Neural progenitor cell (in vitro differentiated cells): ENCODE results near the gene CHRM5. TPM values are rescaled to one million over a fixed set of nuclear protein-coding genes. Genes with fewer than 3 reads are reported as not detected.

Experiments
- DNase-seq: peaks from one replicate; pipeline ENCODE4 v3.0.0-alpha.2; 2016; ENCODE audit warnings: low spot score
- H2AFZ ChIP-seq: fragments of 200-600 bp; sonication (generic); replicated peaks from 2 replicates; pipeline ENCODE4 v1.6.1; 2016; ENCODE audit warnings: antibody characterized with exemption
- H3F3A ChIP-seq: fragments of 200-600 bp; sonication (generic); 2 replicates; pipeline ENCODE4 v1.6.1; 2016; ENCODE audit warnings: antibody characterized with exemption, low read depth
- H3K27ac ChIP-seq: fragments of 200-600 bp; sonication (generic); 2 replicates; pipeline ENCODE4 v1.5.1; 2016; ENCODE audit warnings: mild to moderate bottlenecking
- H3K27me3 ChIP-seq: fragments of 200-600 bp; sonication (generic); 2 replicates; pipeline ENCODE4 v1.6.1; 2016; ENCODE audit warnings: mild to moderate bottlenecking, moderate library complexity
- H3K36me3 ChIP-seq: fragments of 200-600 bp; sonication (generic); 2 replicates; pipeline ENCODE4 v1.5.1; 2016
- H3K4me1 ChIP-seq: fragments of 200-600 bp; sonication (generic); 2 replicates; pipeline ENCODE4 v1.6.1; 2016; ENCODE audit warnings: mixed run types
- H3K4me2 ChIP-seq: fragments of 200-600 bp; sonication (generic); 2 replicates; pipeline ENCODE4 v1.6.1; 2016
- H3K4me3 ChIP-seq: fragments of 200-600 bp; sonication (generic); 2 replicates; pipeline ENCODE4 v1.5.1; 2016
- H3K79me2 ChIP-seq: fragments of 200-600 bp; sonication (generic); 2 replicates; pipeline ENCODE4 v1.6.1; 2016; ENCODE audit warnings: low read depth
- H3K9ac ChIP-seq: fragments of 200-600 bp; sonication (generic); 2 replicates; pipeline ENCODE4 v1.6.1; 2016
- H3K9me3 ChIP-seq: fragments of 200-600 bp; sonication (generic); 2 replicates; pipeline ENCODE4 v1.5.1; 2016; ENCODE audit warnings: low read depth
- H4K20me1 ChIP-seq: fragments of 200-600 bp; sonication (generic); 2 replicates; pipeline ENCODE4 v1.6.1; 2016; ENCODE audit warnings: low read depth
- H3K27ac Mint-ChIP-seq: 3 replicates; pipeline ENCODE4 v1.8.0; 2021; ENCODE audit warnings: mixed read lengths
- H3K27me3 Mint-ChIP-seq: 2 replicates; pipeline ENCODE4 v1.8.0; 2022; ENCODE audit warnings: low read depth, mild to moderate bottlenecking, inconsistent platforms, moderate library complexity, mixed read lengths; ENCODE audit not compliant: insufficient read depth
- H3K36me3 Mint-ChIP-seq: 3 replicates; pipeline ENCODE4 v1.8.0; 2021; ENCODE audit warnings: mixed read lengths
- H3K4me1 Mint-ChIP-seq: 3 replicates; pipeline ENCODE4 v1.8.0; 2021; ENCODE audit warnings: mixed read lengths
- H3K4me3 Mint-ChIP-seq: 3 replicates; pipeline ENCODE4 v1.8.0; 2021; ENCODE audit warnings: mild to moderate bottlenecking, moderate library complexity, mixed read lengths
- H3K9me3 Mint-ChIP-seq: 3 replicates; pipeline ENCODE4 v1.8.0; 2020; ENCODE audit warnings: mixed read lengths
- EZH2 ChIP-seq: fragments of 200-600 bp; sonication (generic); IDR thresholded peaks from 2 replicates; pipeline ENCODE4 v1.6.1; 2017; ENCODE audit warnings: antibody characterized with exemption, mild to moderate bottlenecking, moderate library complexity
- EZH2phosphoT487 ChIP-seq: fragments of 200-600 bp; sonication (generic); IDR thresholded peaks from 2 replicates; pipeline ENCODE4 v1.6.1; 2017; ENCODE audit warnings: antibody characterized with exemption
- total RNA-seq: library from RNA; depleted of rRNA; stranded (reverse); fragments of >200 nt; gene quantifications from 2 replicates; pipeline ENCODE4 v1.2.3, GENCODE V29; 2015; ENCODE audit warnings: low replicate concordance
- TF ChIP-seq, protein P1 (sequence below): fragments of 200-600 bp; sonication (generic); IDR thresholded peaks from 2 replicates; pipeline ENCODE4 v1.5.1; 2017; ENCODE audit warnings: antibody characterized with exemption, mild to moderate bottlenecking

CHRM5 gene
- total RNA-seq, 1 donor from 2014 or later = not detected

DNA sequence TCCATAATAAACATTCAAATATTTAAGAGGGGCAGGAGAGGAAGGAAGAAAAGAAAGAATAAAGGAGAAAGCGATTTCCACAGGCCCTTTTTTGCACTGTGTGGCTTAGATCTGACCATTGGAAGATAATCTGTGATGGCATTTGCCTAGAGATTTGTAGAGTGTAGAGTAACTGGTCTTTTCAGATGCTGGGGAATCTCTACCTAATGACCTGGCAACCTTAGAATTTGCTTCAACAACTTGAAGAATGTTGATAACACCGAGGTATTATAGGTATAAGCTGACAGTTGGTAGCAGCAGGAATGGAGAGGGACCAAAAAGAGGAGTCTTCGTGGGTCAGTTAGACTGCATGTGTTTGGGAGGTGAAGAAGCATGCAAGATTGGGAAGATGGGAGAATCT, 91.6 kb downstream of the CHRM5 start:
- no peaks in the 10 kb centered on the region for H4K20me1 ChIP-seq
- H3K4me2 ChIP-seq = no peak overlapping the region
- no peaks in the 10 kb centered on the region for H3K27me3 ChIP-seq
- no peaks in the 10 kb centered on the region for H3F3A ChIP-seq
- Mint-ChIP-seq H3K4me1 (peaks cover 3% of the 10 kb centered on the region), H3K9me3 (no peaks in the 10 kb centered on the region), H3K27ac (no peak overlapping the region), H3K36me3 (no peaks in the 10 kb centered on the region), H3K27me3 (peaks cover 2% of the 10 kb centered on the region), H3K4me3 (no peak overlapping the region)
- no peaks in the 10 kb centered on the region for H3K79me2 ChIP-seq
- TF ChIP-seq, protein P1, sequence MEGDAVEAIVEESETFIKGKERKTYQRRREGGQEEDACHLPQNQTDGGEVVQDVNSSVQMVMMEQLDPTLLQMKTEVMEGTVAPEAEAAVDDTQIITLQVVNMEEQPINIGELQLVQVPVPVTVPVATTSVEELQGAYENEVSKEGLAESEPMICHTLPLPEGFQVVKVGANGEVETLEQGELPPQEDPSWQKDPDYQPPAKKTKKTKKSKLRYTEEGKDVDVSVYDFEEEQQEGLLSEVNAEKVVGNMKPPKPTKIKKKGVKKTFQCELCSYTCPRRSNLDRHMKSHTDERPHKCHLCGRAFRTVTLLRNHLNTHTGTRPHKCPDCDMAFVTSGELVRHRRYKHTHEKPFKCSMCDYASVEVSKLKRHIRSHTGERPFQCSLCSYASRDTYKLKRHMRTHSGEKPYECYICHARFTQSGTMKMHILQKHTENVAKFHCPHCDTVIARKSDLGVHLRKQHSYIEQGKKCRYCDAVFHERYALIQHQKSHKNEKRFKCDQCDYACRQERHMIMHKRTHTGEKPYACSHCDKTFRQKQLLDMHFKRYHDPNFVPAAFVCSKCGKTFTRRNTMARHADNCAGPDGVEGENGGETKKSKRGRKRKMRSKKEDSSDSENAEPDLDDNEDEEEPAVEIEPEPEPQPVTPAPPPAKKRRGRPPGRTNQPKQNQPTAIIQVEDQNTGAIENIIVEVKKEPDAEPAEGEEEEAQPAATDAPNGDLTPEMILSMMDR = no peak
- no peak for TF ChIP-seq EZH2phosphoT487
- no peak overlapping the region for H2AFZ ChIP-seq
- H3K4me1 ChIP-seq = no peaks in the 10 kb centered on the region
- no peak for DNase-seq
- no peaks in the 10 kb centered on the region for H3K9me3 ChIP-seq
- no peak overlapping the region for H3K4me3 ChIP-seq
- H3K36me3 ChIP-seq = no peaks in the 10 kb centered on the region
- no peak overlapping the region for H3K9ac ChIP-seq
- H3K27ac ChIP-seq = no peak overlapping the region

DNA sequence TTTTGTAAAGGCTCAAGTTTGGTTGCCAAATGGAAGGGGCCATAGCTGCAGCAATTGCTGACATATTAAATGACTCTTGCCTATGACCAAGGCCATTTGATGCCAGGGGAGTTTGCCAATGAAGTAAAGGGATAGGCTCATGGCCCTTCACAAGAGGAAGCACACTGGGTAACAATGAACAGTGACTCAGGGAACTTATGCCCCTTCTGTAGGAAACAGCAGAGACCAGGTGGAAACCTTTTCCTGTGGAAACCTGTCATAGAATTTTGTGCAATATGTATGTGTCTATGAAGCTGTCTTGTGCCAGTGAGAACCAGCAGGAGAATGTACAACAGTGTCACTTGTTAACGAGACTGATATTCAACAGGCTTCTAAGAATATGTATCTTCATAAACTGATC, 96.1 kb downstream of the CHRM5 start:
- peaks cover 3% of the 10 kb centered on the region for H3K4me1 Mint-ChIP-seq
- no peaks in the 10 kb centered on the region for H3K9me3 ChIP-seq
- H3K36me3 Mint-ChIP-seq = no peaks in the 10 kb centered on the region
- DNase-seq = no peak
- no peak overlapping the region for H3K27ac Mint-ChIP-seq
- TF ChIP-seq EZH2 (no peak), EZH2phosphoT487 (no peak)
- TF ChIP-seq, protein P1 = no peak
- peaks cover 2% of the 10 kb centered on the region for H3K27me3 Mint-ChIP-seq
- no peaks in the 10 kb centered on the region for H3K27me3 ChIP-seq
- H3K4me3 ChIP-seq = no peak overlapping the region
- H3K79me2 ChIP-seq = no peaks in the 10 kb centered on the region
- H3K9ac ChIP-seq = no peak overlapping the region
- no peak overlapping the region for H3K4me2 ChIP-seq
- no peaks in the 10 kb centered on the region for H3K4me1 ChIP-seq
- no peaks in the 10 kb centered on the region for H4K20me1 ChIP-seq
- no peaks in the 10 kb centered on the region for H3F3A ChIP-seq
- H3K27ac ChIP-seq = no peak overlapping the region
- no peak overlapping the region for H3K4me3 Mint-ChIP-seq
- no peaks in the 10 kb centered on the region for H3K36me3 ChIP-seq
- H2AFZ ChIP-seq = no peak overlapping the region
- no peaks in the 10 kb centered on the region for H3K9me3 Mint-ChIP-seq

DNA sequence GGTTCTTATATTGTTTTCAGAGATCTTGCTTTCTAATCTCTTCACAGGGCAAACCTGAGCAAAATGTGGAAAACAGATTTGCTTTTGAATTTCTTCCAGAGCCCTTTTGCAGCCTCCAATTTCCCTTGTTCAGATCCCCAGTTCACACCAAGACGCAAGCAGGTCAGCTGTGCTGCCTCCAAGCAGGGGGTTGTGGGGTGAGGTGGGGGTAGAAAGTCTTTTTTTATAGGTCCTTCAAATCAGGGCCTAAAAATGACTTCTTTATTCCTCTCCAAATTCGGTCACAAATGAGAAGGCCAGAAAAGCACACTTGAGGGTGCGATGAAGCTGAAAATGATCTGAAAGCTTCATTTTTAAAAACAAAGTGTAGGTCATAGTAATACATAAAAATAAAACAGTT, 97.0 kb downstream of the CHRM5 start:
- Histone ChIP-seq H3K36me3 (no peaks in the 10 kb centered on the region), H3K27ac (no peak overlapping the region), H3K79me2 (no peaks in the 10 kb centered on the region), H4K20me1 (no peaks in the 10 kb centered on the region), H3K27me3 (no peaks in the 10 kb centered on the region), H3F3A (no peaks in the 10 kb centered on the region), H3K4me1 (no peaks in the 10 kb centered on the region), H3K4me3 (no peak overlapping the region), H2AFZ (no peak overlapping the region), H3K4me2 (no peak overlapping the region), H3K9ac (no peak overlapping the region), H3K9me3 (no peaks in the 10 kb centered on the region)
- H3K27me3 Mint-ChIP-seq = peaks cover 2% of the 10 kb centered on the region
- DNase-seq = no peak
- no peak for TF ChIP-seq EZH2
- no peak for TF ChIP-seq EZH2phosphoT487
- TF ChIP-seq, protein P1 = no peak
- peaks cover 3% of the 10 kb centered on the region for H3K4me1 Mint-ChIP-seq
- no peak overlapping the region for H3K4me3 Mint-ChIP-seq
- H3K9me3 Mint-ChIP-seq = no peaks in the 10 kb centered on the region
- peak overlapping the region; percentile 37 for H3K27ac Mint-ChIP-seq
- H3K36me3 Mint-ChIP-seq = no peaks in the 10 kb centered on the region
